Fibroblast of lung (primary cell): ENCODE measurements around the gene STK32B. TPM values are rescaled to one million over a fixed set of nuclear protein-coding genes. Genes with fewer than 3 reads are reported as not detected.

Source experiments
- DNase-seq, 2 donors: peaks; one replicate each; pipeline versions ENCODE4 v3.0.0 to v3.0.0-alpha.2; 2010; ENCODE audit warnings: low read depth in 2 of 2
- H2AFZ ChIP-seq: 2 replicates; pipeline ENCODE4 v1.5.1; 2012; ENCODE audit warnings: low read length, control low read depth, inconsistent platforms
- H3K27ac ChIP-seq: 2 replicates; pipeline ENCODE4 v1.5.1; 2011; ENCODE audit warnings: low read length, control low read depth; ENCODE audit not compliant: insufficient read depth
- H3K27me3 ChIP-seq: 2 replicates; pipeline ENCODE4 v1.5.1; 2011; ENCODE audit warnings: mild to moderate bottlenecking, low read length; ENCODE audit not compliant: control insufficient read depth, insufficient read depth
- H3K36me3 ChIP-seq: 2 replicates; pipeline ENCODE4 v1.5.1; 2011; ENCODE audit warnings: low read length; ENCODE audit not compliant: control insufficient read depth, insufficient read depth
- H3K4me1 ChIP-seq: 2 replicates; pipeline ENCODE4 v1.5.1; 2011; ENCODE audit warnings: low read length; ENCODE audit not compliant: control insufficient read depth, insufficient read depth; ENCODE audit errors: extremely low read depth
- H3K4me2 ChIP-seq: 2 replicates; pipeline ENCODE4 v1.5.1; 2011; ENCODE audit warnings: low read length, control low read depth; ENCODE audit not compliant: insufficient read depth; ENCODE audit errors: extremely low read depth
- H3K4me3 ChIP-seq, 4 experiments: fragments of 200-600 bp in 1 of 4; sonication (generic) in 1 of 4; replicated peaks in 1 of 4; 2 replicates each; pipeline ENCODE4 v1.5.1; 2011 to 2016; ENCODE audit warnings: low read length in 4 of 4, low read depth in 3 of 4, mild to moderate bottlenecking in 3 of 4, control low read depth in 2 of 4, inconsistent platforms in 1 of 4, mixed read lengths in 1 of 4; ENCODE audit not compliant: insufficient read depth in 1 of 4; ENCODE audit errors: control extremely low read depth in 1 of 4
- H3K79me2 ChIP-seq: 2 replicates; pipeline ENCODE4 v1.5.1; 2012; ENCODE audit warnings: mild to moderate bottlenecking, low read length, inconsistent platforms; ENCODE audit not compliant: control insufficient read depth, insufficient read depth
- H3K9ac ChIP-seq: 2 replicates; pipeline ENCODE4 v1.5.1; 2011; ENCODE audit warnings: mild to moderate bottlenecking, low read length, control low read depth; ENCODE audit not compliant: insufficient read depth
- H3K9me3 ChIP-seq: 2 replicates; pipeline ENCODE4 v1.5.1; 2012; ENCODE audit warnings: low read depth, low read length; ENCODE audit not compliant: control insufficient read depth, insufficient read depth
- H4K20me1 ChIP-seq: 2 replicates; pipeline ENCODE4 v1.5.1; 2011; ENCODE audit warnings: low read length; ENCODE audit not compliant: control insufficient read depth, insufficient read depth; ENCODE audit errors: extremely low read depth
- CTCF ChIP-seq, 2 donors: IDR thresholded peaks in 1 of 2; conservative IDR thresholded peaks in 1 of 2; 1 replicate in 1 of 2; 2 replicates in 1 of 2; pipeline ENCODE4 v1.5.1; 2011 to 2012; ENCODE audit warnings: low read length in 2 of 2, control low read depth in 1 of 2, inconsistent platforms in 1 of 2, low read depth in 1 of 2, mild to moderate bottlenecking in 1 of 2
- EZH2 ChIP-seq: IDR thresholded peaks from 2 replicates; pipeline ENCODE4 v1.5.1; 2012; ENCODE audit warnings: low read length, control low read depth, mild to moderate bottlenecking; ENCODE audit errors: missing control alignments
- polyA plus RNA-seq, 2 donors: library from polyadenylated mRNA; depleted of rRNA in 1 of 2; stranded (reverse) in 1 of 2; unstranded in 1 of 2; fragments of >200 nt; gene quantifications; 2 replicates each; pipeline ENCODE4 v1.2.1, GENCODE V29; 2011 to 2012; ENCODE audit warnings: missing spikeins in 1 of 2
- total RNA-seq: library from RNA; depleted of rRNA; stranded (reverse); fragments of >200 nt; gene quantifications from 2 replicates; pipeline ENCODE4 v1.2.1, GENCODE V29; 2014

The STK32B gene
- total and polyA plus RNA-seq, 2 donors (not counting 1 experiment from before 2014, with no cell fraction given), result 0.50 to 1.4 TPM

GRCh38 chr4:5052726-5053425 is 1.6 kb downstream of the STK32B start:
- Histone ChIP-seq H4K20me1 (no peaks in the 10 kb centered on the region), H3K9ac (no peak overlapping the region), H2AFZ (no peak overlapping the region), H3K4me2 (no peak overlapping the region), H3K4me1 (peaks cover 2% of the 10 kb centered on the region), H3K4me3 (no peak overlapping the region), H3K79me2 (no peaks in the 10 kb centered on the region), H3K9me3 (no peaks in the 10 kb centered on the region), H3K27ac (no peak overlapping the region), H3K36me3 (no peaks in the 10 kb centered on the region), H3K27me3 (peaks cover 8% of the 10 kb centered on the region)
- DNase-seq, result no peak
- TF ChIP-seq EZH2, result no peak
- no peak for TF ChIP-seq CTCF (conservative IDR thresholded peaks at IDR 0.05 in 1 of 2, IDR thresholded peaks at IDR 0.05 in 1 of 2; ENCODE audit: low read depth in 1 of 2, low read length in 2 of 2)

- no peak for DNase-seq
Measured at GRCh38 chr4:5054532-5054931, 3.3 kb downstream of the STK32B start.

GRCh38 chr4:5055411-5055810 is 4.1 kb downstream of the STK32B start:
- Histone ChIP-seq H3K4me1 (peaks cover 2% of the 10 kb centered on the region), H3K36me3 (no peaks in the 10 kb centered on the region), H2AFZ (no peak overlapping the region), H3K4me2 (no peak overlapping the region), H3K9ac (no peak overlapping the region), H3K27me3 (peaks cover 8% of the 10 kb centered on the region), H3K4me3 (no peak overlapping the region), H3K9me3 (no peaks in the 10 kb centered on the region), H3K27ac (no peak overlapping the region), H3K79me2 (no peaks in the 10 kb centered on the region), H4K20me1 (no peaks in the 10 kb centered on the region)
- no peak for TF ChIP-seq CTCF (conservative IDR thresholded peaks at IDR 0.05 in 1 of 2, IDR thresholded peaks at IDR 0.05 in 1 of 2; ENCODE audit: low read depth in 1 of 2, low read length in 2 of 2)
- no peak for DNase-seq

More at GRCh38 chr4:5054532-5054931, 3.3 kb downstream of the STK32B start:
- Histone ChIP-seq H3K9me3 (no peaks in the 10 kb centered on the region), H4K20me1 (no peaks in the 10 kb centered on the region), H2AFZ (no peak overlapping the region), H3K27me3 (peaks cover 8% of the 10 kb centered on the region), H3K4me2 (no peak overlapping the region), H3K4me1 (peaks cover 2% of the 10 kb centered on the region), H3K9ac (no peak overlapping the region), H3K4me3 (no peak overlapping the region), H3K27ac (no peak overlapping the region), H3K79me2 (no peaks in the 10 kb centered on the region), H3K36me3 (no peaks in the 10 kb centered on the region)
- no peak for TF ChIP-seq CTCF (conservative IDR thresholded peaks at IDR 0.05 in 1 of 2, IDR thresholded peaks at IDR 0.05 in 1 of 2; ENCODE audit: low read depth in 1 of 2, low read length in 2 of 2)
- TF ChIP-seq EZH2, result no peak
